Aorta (tissue), 5 donors: ENCODE measurements around the gene HMGXB3. TPM values are rescaled to one million over a fixed set of nuclear protein-coding genes. Genes with fewer than 3 reads are reported as not detected.
A peak's percentile ranks its signal among the peaks of the same experiment; 100 is the strongest.
"Not testable (repeated sequence)": the region's sequence is repeated elsewhere in the genome, so short reads cannot be mapped to it uniquely, and the experiment has no call there.

Experiments used
- ATAC-seq: fragments of 200-7000 bp; cut with Tn5 transposase; one replicate; pipeline ENCODE4 v1.9.1; 2022; ENCODE audit warnings: moderate library complexity; ENCODE audit not compliant: low FRiP score
- DNase-seq, 2 donors: peaks; one replicate each; pipeline ENCODE4 v3.0.0-alpha.2; 2020
- H3K27ac ChIP-seq, 2 donors: one replicate each; pipeline ENCODE4 v1.5.1; 2013; ENCODE audit warnings: low read length in 2 of 2, mild to moderate bottlenecking in 2 of 2, moderate library complexity in 2 of 2, control low read depth in 1 of 2, inconsistent platforms in 1 of 2, low read depth in 1 of 2
- H3K27me3 ChIP-seq, 2 donors: one replicate each; pipeline ENCODE4 v1.6.1; 2013; ENCODE audit warnings: control low read depth in 1 of 2, low read length in 1 of 2, mild to moderate bottlenecking in 1 of 2, moderate library complexity in 1 of 2; ENCODE audit not compliant: insufficient read depth in 2 of 2, control insufficient read depth in 1 of 2
- H3K36me3 ChIP-seq, 2 donors: one replicate each; pipeline ENCODE4 v1.6.1; 2013; ENCODE audit warnings: control low read depth in 1 of 2, low read length in 1 of 2, mild to moderate bottlenecking in 1 of 2; ENCODE audit not compliant: insufficient read depth in 2 of 2, control insufficient read depth in 1 of 2
- H3K4me1 ChIP-seq, 2 donors: one replicate each; pipeline ENCODE4 v1.6.1; 2013; ENCODE audit warnings: low read length in 2 of 2, control low read depth in 1 of 2, mild to moderate bottlenecking in 1 of 2, moderate library complexity in 1 of 2; ENCODE audit not compliant: insufficient read depth in 2 of 2, control insufficient read depth in 1 of 2
- H3K4me3 ChIP-seq, 2 donors: one replicate each; pipeline ENCODE4 v1.5.1; 2013; ENCODE audit warnings: low read length in 2 of 2, control low read depth in 1 of 2, mild to moderate bottlenecking in 1 of 2
- H3K9me3 ChIP-seq: one replicate; pipeline ENCODE4 v1.6.1; 2013; ENCODE audit warnings: mild to moderate bottlenecking, low read length; ENCODE audit not compliant: control insufficient read depth
- WGBS, 2 donors: extraction: QIAGEN DNeasy Blood & Tissue Kit; methylation state at CpG; one replicate each; pipeline ENCODE4 v1.1.7; 2013; 5-methylcytosine and 5-hydroxymethylcytosine counted together
- intact Hi-C, 2 donors: fragments of 100-400 bp; cut with DNase I; formaldehyde crosslinking; loops; one replicate each; pipeline versions ENCODE4 v1.14.2 to v1.15.0; 2022
- polyA plus RNA-seq, 2 donors: library from polyadenylated mRNA; stranded (reverse); fragments of 200-250 nt; gene quantifications; one replicate each; pipeline ENCODE4 v1.2.3, GENCODE V29; 2013
- total RNA-seq, 2 donors: library from RNA; stranded (reverse); fragmentation: NEBNext Ultra II Directional; extraction: Animal tissue kit (Norgen Biotek cat#: 25700); gene quantifications; one replicate each; pipeline ENCODE4 v1.2.1, GENCODE V29; 2021
- donor health status: healthy with polysubstance abuse.
- donor health status: Bipolar disorder and iron deficiency.
- donor health status: DM: no; HTN: no; CAD: no.
- donor health status: DM: no; HTN: no; CAD: no.
- donor health status: DM: yes; HTN: yes; CAD: no.

The HMGXB3 gene
- total and polyA plus RNA-seq, 4 donors: 2.3 to 31.0 (median 22.0) TPM

DNA sequence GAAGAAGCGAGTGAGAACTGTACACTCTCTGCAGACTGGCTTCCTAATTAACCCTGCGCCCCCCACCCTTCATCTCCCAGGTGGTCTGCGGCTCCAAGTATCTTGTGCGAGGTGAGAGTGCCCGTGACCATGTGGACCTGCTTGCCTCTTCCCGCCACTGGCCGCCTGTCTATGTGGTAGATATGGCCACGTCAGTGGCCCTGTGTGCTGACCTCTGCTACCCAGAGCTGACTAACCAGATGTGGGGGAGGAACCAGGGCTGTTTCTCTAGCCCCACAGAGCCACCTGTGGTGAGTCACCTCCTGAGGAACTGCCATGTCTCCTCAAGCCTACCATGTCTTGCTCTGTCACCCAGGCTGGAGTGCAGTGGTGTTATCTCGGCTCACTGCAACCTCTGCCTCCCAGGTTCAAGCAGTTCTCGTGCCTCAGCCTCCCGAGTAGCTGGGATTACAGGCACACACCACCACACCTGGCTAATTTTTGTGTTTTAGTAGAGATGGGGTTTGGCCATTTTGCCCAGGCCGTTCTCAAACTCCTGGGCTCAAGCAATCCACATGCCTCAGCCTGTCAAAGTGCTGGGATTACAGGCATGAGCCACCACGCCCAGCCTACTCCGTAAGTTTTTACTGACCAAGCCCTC lies 49.8 kb downstream of the HMGXB3 start:
- DNase-seq, H3K4me3 ChIP-seq, H3K27me3 ChIP-seq, H3K4me1 ChIP-seq, intact Hi-C loops, H3K27ac ChIP-seq, H3K9me3 ChIP-seq, ATAC-seq: not testable (repeated sequence)
- peaks cover 6 to 12% of the 10 kb centered on the region in 2 donors for H3K36me3 ChIP-seq
- WGBS, 2 donors: 91 to 94% methylated on average over 14 of the region's 14 CpGs

DNA sequence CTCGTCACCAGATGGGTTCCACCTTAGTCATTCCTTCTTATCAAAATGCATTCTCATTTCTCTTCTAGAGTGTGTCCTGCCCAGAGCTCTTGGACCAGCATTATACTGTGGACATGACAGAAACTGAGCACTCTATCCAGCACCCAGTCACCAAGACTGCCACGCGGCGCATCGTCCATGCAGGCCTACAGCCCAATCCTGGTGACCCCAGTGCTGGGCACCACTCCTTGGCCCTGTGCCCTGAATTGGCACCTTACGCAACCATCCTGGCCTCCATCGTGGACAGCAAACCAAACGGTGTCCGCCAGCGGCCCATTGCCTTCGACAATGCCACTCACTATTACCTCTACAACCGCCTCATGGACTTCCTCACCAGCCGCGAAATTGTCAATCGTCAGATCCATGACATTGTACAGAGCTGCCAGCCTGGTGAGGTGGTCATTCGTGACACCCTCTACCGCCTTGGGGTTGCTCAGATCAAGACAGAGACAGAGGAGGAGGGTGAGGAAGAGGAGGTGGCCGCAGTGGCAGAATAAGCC lies 51.2 kb downstream of the HMGXB3 start:
- WGBS, 2 donors: 88 to 89% methylated on average over 18 of the region's 18 CpGs
- no peak overlapping the region for H3K4me3 ChIP-seq
- no peak overlapping the region for H3K27ac ChIP-seq
- intact Hi-C loops: no loop called here
- DNase-seq: no peak
- H3K9me3 ChIP-seq: no peaks in the 10 kb centered on the region
- H3K36me3 ChIP-seq: peaks cover 2 to 9% of the 10 kb centered on the region in 2 donors
- H3K27me3 ChIP-seq: no peaks in the 10 kb centered on the region
- H3K4me1 ChIP-seq: no peaks in the 10 kb centered on the region
- no peak for ATAC-seq

DNA sequence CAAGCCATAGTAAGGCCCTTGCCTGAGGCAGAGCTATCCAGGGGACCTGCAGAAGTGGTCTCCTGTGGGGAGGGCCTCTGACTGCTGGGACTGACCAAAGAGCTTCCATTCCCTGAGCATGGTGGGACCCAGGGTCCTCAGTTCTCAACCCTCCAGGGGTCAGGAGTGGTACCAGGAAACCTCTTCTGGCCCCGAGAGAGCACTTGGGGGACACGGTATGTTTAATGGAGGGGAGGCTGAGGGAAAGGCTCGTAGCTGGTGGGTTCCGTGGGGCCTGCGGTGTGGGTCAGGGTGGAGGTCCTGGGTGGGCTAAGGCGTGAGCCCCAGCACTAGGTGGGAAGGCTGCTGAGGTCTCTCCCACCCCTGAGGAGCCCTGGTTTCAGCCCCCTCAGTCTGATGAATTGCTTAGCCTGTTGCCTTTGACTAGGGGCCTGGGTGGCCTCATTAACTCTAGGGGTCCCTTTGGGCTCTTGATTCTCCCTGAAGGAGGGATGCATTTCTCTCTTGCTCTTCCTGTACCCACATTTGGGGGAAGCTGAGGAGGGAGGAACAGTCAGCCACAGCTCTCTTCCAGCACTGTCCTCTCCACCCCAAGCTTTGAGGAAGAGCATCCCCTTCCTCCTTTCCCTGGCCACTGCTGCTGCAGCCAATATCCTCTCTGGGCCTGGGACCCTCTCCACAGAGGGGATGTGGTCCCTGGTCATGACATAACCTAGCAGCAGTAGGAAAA lies 51.9 kb downstream of the HMGXB3 start:
- Histone ChIP-seq H3K4me3 (no peak overlapping the region), H3K9me3 (no peaks in the 10 kb centered on the region), H3K27ac (no peak overlapping the region), H3K36me3 (peaks cover 2 to 8% of the 10 kb centered on the region in 2 donors), H3K4me1 (no peaks in the 10 kb centered on the region), H3K27me3 (no peaks in the 10 kb centered on the region)
- intact Hi-C loops: no loop called here
- ATAC-seq (peak; percentile 4), DNase-seq (no peak)
- 63 to 96% methylated on average over 6 of the region's 6 CpGs for WGBS, 2 donors

DNA sequence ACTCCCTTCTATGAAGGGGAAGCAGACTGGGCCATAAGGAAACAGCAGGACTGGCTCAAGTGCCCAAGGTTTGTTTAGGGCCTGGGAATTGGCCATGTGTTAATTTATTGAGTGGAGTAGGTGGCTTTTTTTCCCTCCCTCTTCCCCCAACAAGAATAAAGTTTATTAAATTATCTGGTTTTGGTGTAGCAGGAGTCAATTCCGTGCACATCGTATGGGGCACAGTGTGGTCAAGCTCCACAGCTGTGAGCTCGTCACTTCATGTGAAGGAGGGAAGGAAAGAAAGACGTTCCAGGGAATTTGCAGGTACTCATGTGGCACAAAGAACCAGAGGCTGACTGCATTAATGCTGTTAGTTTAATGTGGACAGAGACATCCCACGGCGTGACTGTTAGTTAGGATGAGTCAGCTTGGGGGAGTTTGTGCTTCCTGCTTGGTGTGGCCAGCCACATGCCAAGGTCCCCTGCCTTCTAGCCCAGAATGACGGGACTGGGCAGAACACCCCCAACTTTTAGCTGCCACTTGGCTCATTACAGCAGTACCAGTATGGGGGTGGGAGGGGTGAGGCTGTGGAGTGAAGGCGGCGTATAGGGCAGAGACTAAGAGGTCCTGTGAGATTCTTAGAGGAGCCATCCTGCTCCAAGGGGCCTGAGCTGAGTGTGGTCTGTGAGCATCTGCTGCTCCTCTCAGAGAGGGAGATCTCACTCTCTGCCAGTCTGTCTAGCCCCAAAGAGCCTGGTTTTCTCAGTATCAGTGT lies 52.6 kb downstream of the HMGXB3 start:
- DNase-seq (no peak), ATAC-seq (no peak)
- 78 to 82% methylated on average over 9 of the region's 9 CpGs for WGBS, 2 donors
- peaks cover 2 to 3% of the 10 kb centered on the region in 2 donors for H3K36me3 ChIP-seq
- no peak overlapping the region for H3K27ac ChIP-seq
- H3K4me3 ChIP-seq: no peak overlapping the region
- no peaks in the 10 kb centered on the region for H3K4me1 ChIP-seq
- no peaks in the 10 kb centered on the region for H3K9me3 ChIP-seq
- intact Hi-C loops: no loop called here
- no peaks in the 10 kb centered on the region for H3K27me3 ChIP-seq

DNA sequence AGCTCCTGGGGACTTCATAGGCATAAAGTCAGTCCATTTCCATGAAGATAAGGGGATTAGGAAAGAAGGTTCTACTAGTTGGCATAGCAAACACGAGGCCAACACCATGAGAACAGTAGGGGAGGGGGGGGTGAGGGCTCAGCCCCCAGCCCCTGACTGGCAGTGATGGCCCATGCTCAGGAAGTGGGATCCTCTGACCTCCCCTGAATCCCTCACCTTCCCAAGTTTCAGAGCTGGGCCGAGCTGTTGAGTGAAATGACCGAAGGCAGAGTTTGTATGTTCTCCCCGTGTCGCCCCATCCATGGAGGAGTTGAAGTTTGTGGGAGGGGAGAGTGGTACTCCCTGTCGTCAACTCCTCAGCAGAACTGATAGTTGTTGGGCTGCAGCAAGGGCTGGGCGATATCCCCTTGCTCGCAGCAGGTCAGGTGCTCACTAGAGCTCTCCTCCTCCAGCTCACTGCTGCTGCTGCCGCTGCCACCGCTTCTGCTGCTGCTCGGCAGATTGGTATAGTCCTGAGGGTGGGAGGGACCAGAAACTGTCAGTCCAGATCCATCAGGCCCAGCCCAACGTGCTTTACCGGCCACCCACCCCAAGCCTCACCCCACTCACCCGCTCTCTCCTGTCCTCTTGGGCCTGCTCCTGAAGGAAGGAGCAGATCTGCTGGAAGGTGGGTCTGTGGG lies 53.3 kb downstream of the HMGXB3 start:
- intact Hi-C loops: no loop called here
- 90 to 93% methylated on average over 14 of the region's 14 CpGs for WGBS, 2 donors
- ATAC-seq (no peak), DNase-seq (no peak)
- Histone ChIP-seq H3K27ac (no peak overlapping the region), H3K4me3 (no peak overlapping the region), H3K4me1 (no peaks in the 10 kb centered on the region), H3K27me3 (no peaks in the 10 kb centered on the region), H3K36me3 (peaks cover 2 to 3% of the 10 kb centered on the region in 2 donors), H3K9me3 (no peaks in the 10 kb centered on the region)

DNA sequence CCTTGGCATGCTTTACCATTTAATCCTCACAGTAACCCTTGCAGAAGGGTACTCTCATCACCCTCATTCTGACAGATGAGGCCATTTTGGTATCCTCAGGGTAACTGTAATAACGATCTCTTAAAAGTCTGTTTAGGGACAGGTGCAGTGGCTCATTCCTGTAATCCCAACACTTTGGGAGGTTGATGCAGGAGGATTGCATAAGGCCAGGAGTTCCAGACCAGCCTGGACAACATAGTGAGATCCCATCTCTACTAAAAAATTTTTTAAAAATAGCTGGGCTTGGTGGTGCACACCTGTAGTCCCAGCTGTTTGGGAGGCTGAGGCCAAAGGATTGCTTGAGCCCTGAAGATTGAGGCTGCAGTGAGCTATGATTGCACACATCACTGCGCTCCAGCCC lies 54.0 kb downstream of the HMGXB3 start:
- DNase-seq (no peak), ATAC-seq (no peak)
- Histone ChIP-seq H3K4me1 (no peaks in the 10 kb centered on the region), H3K4me3 (no peak overlapping the region), H3K9me3 (no peaks in the 10 kb centered on the region), H3K36me3 (peaks cover 0 to 3% of the 10 kb centered on the region in 2 donors), H3K27me3 (no peaks in the 10 kb centered on the region), H3K27ac (no peak overlapping the region)
- 97 to 98% methylated on average over 2 of the region's 2 CpGs for WGBS, 2 donors
- intact Hi-C loops: no loop called here

DNA sequence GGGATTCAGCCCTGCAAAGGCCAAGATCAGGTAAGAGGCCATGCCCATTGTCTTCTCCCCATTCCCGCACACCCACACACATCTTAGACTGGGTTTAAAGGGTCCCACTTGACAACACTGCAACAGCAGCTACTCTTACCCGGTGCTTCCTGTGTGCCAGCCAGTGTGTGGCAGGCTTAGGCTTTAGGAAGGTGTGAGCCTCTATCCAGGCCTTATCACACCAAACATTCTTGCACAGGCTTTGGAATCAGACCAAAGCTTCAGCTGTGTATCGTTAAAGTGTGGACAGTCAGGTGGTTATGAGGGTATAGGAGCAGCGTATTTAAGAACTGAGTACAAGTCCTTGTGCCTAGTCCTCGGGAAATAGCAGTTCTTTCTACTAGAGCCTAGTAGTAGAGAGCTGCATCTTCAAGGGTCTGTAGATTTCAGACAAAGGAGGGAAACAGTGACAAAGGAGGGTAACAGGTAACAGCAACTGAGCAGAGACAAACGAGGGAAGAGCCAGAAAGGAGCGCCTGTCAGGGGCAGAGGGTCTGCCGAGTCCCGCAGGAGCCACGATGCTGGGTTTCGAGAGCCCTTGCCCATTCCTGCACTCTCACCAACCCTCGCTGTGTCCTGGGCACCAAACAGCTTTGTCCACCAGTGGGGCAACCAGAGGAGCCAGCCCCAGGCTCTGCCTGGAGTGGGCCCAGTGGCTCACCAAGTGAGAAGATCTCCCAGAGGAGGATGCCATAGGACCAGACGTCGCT lies 55.0 kb downstream of the HMGXB3 start:
- H3K9me3 ChIP-seq: no peaks in the 10 kb centered on the region
- no peak overlapping the region for H3K4me3 ChIP-seq
- H3K27me3 ChIP-seq: no peaks in the 10 kb centered on the region
- peaks cover 0 to 3% of the 10 kb centered on the region in 2 donors for H3K36me3 ChIP-seq
- DNase-seq (no peak), ATAC-seq (no peak)
- 82 to 83% methylated on average over 14 of the region's 14 CpGs for WGBS, 2 donors
- intact Hi-C loops: no loop called here
- H3K4me1 ChIP-seq: no peaks in the 10 kb centered on the region
- H3K27ac ChIP-seq: no peak overlapping the region

DNA sequence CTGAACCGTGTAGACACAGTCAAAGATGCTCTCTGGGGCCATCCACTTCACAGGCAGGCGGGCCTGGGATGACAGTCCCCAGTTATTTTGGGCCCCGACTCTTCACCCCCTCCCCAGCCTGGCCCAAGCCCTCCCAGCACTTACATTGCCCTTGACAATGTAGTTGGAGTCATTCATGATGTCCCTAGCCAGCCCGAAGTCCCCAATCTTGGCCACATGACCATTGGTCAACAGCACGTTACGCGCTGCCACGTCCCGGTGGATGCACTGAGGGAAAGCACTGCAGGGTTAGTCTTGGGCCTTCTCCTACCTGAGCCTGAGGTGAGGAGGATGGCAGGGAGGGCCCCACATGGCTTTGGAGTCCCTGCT lies 55.5 kb downstream of the HMGXB3 start:
- no peak overlapping the region for H3K27ac ChIP-seq
- WGBS, 2 donors: 92 to 94% methylated on average over 9 of the region's 9 CpGs

More for the DNA sequence above, 55.5 kb downstream of the HMGXB3 start:
- Histone ChIP-seq H3K4me3 (no peak overlapping the region), H3K4me1 (no peaks in the 10 kb centered on the region), H3K9me3 (no peaks in the 10 kb centered on the region), H3K36me3 (peaks cover 0 to 3% of the 10 kb centered on the region in 2 donors), H3K27me3 (no peaks in the 10 kb centered on the region)
- no peak for ATAC-seq
- intact Hi-C loops: no loop called here
- no peak for DNase-seq
